Gastroesophageal sphincter (tissue), 2 donors: Measurements from ENCODE around the gene DUS1L.

Experiments
- POLR2A ChIP-seq, 2 donors: fragments of 450-650 bp; IDR thresholded peaks; one replicate each; pipeline ENCODE4 v1.6.1; 2017; ENCODE audit warnings: antibody characterized with exemption in 2 of 2, mild to moderate bottlenecking in 2 of 2, moderate library complexity in 1 of 2
- POLR2AphosphoS5 ChIP-seq: sonication (generic); formaldehyde crosslinking; IDR thresholded peaks from one replicate; pipeline ENCODE4 v1.6.1; 2017; ENCODE audit warnings: antibody characterized with exemption

DNA sequence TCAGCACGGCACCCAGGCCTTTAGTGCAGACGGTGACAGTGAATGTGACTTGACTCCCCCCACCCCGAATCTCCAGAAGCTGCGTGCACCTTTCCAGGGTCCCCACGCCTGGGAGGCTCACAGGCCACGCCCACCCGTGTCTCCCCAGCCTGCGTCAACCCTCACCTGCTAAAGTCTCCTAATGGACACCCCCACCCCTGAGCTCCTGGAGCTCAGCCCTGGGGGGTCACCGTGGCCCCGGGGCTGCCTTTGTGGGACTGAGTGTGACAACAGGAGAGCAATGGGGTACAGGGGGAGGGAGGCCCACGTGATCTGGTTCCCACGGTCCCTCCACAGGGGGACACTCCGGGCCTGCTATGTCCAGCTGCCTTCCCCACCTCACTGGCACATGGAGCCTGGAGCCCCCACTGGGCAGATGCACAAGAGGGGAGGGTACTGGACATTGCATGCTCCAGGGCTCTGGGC, 39.8 kb upstream of the DUS1L start:
- no peak for TF ChIP-seq POLR2A (IDR thresholded peaks at IDR 0.05)
- TF ChIP-seq POLR2AphosphoS5 = no peak
